ENCODE data around the gene NDOR1. TPM values are rescaled to one million over a fixed set of nuclear protein-coding genes. Genes with fewer than 3 reads are reported as not detected.

Gene NDOR1
- total and polyA plus RNA-seq, 2 donors (not counting 3 experiments of a cell fraction or from before 2014, with no cell fraction given), result 13.5 to 26.7 TPM

DNA sequence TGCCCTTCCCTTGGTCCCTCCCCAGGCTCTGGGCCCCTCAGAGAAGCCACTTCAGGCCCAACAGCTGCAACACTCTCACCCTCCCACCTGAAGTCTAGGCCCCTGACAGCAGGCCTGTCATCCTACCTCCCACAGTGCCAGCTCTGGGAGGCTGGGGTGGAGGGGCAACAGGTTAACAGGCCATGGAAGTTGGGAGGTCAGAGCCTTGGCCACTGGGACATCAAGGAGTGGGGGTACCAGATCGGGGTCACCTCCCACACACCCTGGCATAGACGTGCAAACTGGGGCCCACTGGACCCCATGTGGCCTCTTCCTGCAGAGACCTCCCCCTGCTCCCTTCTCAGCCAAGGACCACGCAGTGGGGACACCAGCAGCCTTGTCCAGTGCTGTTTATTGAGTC is 14.3 kb upstream of the NDOR1 start:
- BruUV-seq (replicated peaks), result no TSS peak
- Histone ChIP-seq H3K36me3 (ENCODE audit: control insufficient read depth in 2 of 2, extremely low read depth in 1 of 2, insufficient read depth in 2 of 2, low read length in 2 of 2) (peaks cover 0 to 16% of the 10 kb centered on the region in 2 experiments), H3K9me1 (replicated peaks; ENCODE audit: control insufficient read depth, extremely low read depth, insufficient read depth, low read length) (no peaks in the 10 kb centered on the region), H3K9ac (replicated peaks; ENCODE audit: extremely low read depth, insufficient read depth, low read length) (no peak overlapping the region), H3K4me1 (ENCODE audit: control insufficient read depth, extremely low read depth, insufficient read depth, low read length) (peaks cover 17% of the 10 kb centered on the region), H3K27me3 (ENCODE audit: control insufficient read depth in 2 of 2, insufficient read depth in 2 of 2, low read length in 2 of 2) (no peaks in the 10 kb centered on the region), H3K79me2 (ENCODE audit: control insufficient read depth, insufficient read depth, low read length) (peaks cover 31% of the 10 kb centered on the region), H2AFZ (ENCODE audit: low read depth, low read length) (no peak overlapping the region), H3K4me3 (replicated peaks in 1 of 3; ENCODE audit: insufficient read depth in 1 of 3, low read depth in 1 of 3, low read length in 3 of 3) (no peak overlapping the region), H3K4me2 (ENCODE audit: insufficient read depth, low read length) (no peak overlapping the region), H4K20me1 (replicated peaks; ENCODE audit: control insufficient read depth, extremely low read depth, insufficient read depth, low read length) (no peaks in the 10 kb centered on the region), H3K9me3 (replicated peaks; ENCODE audit: control insufficient read depth, insufficient read depth, low read length) (no peaks in the 10 kb centered on the region), H3K27ac (ENCODE audit: insufficient read depth, low read depth, low read length) (no peak overlapping the region)
- dilution Hi-C loops (cut with MboI; ENCODE audit: extremely low pct_ligation_motif_present, low sequenced_read_pairs), result no loop called here
- no peak for TF ChIP-seq EZH2 (IDR thresholded peaks at IDR 0.05; ENCODE audit: borderline replicate concordance, low read depth, low read length, severe bottlenecking)
- intact Hi-C loops (cut with micrococcal nuclease), result no loop called here
- DNase-seq (ENCODE audit: low read depth, low spot score) (no peak), FAIRE-seq (no peak)
- POLR2A ChIA-PET, result no interaction called here
- CTCF ChIA-PET, result no interaction called here

DNA sequence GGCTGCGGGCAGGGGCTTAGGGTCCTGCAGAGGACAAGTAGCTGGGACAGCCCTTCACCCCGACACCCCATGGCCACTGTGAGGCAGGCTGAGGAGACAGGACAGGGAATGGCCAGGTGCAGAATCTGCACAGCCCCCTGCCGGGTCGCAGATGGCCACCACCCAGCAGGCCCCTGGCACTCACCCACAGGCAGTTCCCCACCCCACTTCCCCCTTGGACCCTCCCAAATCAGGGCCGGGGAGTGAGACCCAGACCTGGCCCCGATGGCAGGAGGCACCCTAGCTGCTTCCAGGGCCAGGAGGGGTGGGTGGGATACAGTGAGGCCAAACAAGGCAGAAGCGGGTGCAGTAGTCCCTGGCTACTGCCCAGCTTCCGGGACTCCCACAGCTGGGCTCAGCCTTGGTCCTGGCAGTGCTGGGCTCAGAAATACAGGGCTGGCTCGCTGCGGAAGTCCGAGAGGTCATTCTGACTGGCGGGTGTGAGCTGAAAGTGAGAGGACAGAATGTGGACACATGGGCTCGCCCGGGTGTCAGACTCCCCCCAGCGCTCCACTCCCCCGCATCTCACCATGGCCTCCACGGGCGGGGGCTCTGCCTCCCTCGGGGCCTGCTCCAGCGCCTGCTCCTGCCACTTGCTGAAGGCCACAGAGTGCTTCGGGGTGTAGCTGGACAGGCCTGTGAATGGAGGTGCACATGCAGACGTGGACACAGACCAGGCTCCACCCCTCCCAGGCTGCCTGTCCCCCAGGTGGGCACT is 13.6 kb upstream of the NDOR1 start:
- H3K9me1 ChIP-seq (replicated peaks; ENCODE audit: control insufficient read depth, extremely low read depth, insufficient read depth, low read length), result no peaks in the 10 kb centered on the region
- intact Hi-C loops (cut with micrococcal nuclease) (no loop called here), dilution Hi-C loops (cut with MboI; ENCODE audit: extremely low pct_ligation_motif_present, low sequenced_read_pairs) (no loop called here)
- H3K79me2 ChIP-seq (ENCODE audit: control insufficient read depth, insufficient read depth, low read length), result peaks cover 24% of the 10 kb centered on the region
- peaks cover 17% of the 10 kb centered on the region for H3K4me1 ChIP-seq (ENCODE audit: control insufficient read depth, extremely low read depth, insufficient read depth, low read length)
- DNase-seq (ENCODE audit: low read depth, low spot score) (no peak), FAIRE-seq (no peak)
- H4K20me1 ChIP-seq (replicated peaks; ENCODE audit: control insufficient read depth, extremely low read depth, insufficient read depth, low read length), result no peaks in the 10 kb centered on the region
- no peak overlapping the region for H3K4me2 ChIP-seq (ENCODE audit: insufficient read depth, low read length)
- H2AFZ ChIP-seq (ENCODE audit: low read depth, low read length), result no peak overlapping the region
- TF ChIP-seq GATA2 (IDR thresholded peaks at IDR 0.05; ENCODE audit: insufficient read depth, insufficient read length, low read depth, low read length) (no peak), JUN (IDR thresholded peaks at IDR 0.05; ENCODE audit: borderline replicate concordance, insufficient read depth, insufficient read length, low read depth) (no peak), EZH2 (IDR thresholded peaks at IDR 0.05; ENCODE audit: borderline replicate concordance, low read depth, low read length, severe bottlenecking) (no peak)
- TF ChIP-seq, protein P1, sequence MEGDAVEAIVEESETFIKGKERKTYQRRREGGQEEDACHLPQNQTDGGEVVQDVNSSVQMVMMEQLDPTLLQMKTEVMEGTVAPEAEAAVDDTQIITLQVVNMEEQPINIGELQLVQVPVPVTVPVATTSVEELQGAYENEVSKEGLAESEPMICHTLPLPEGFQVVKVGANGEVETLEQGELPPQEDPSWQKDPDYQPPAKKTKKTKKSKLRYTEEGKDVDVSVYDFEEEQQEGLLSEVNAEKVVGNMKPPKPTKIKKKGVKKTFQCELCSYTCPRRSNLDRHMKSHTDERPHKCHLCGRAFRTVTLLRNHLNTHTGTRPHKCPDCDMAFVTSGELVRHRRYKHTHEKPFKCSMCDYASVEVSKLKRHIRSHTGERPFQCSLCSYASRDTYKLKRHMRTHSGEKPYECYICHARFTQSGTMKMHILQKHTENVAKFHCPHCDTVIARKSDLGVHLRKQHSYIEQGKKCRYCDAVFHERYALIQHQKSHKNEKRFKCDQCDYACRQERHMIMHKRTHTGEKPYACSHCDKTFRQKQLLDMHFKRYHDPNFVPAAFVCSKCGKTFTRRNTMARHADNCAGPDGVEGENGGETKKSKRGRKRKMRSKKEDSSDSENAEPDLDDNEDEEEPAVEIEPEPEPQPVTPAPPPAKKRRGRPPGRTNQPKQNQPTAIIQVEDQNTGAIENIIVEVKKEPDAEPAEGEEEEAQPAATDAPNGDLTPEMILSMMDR (IDR thresholded peaks at IDR 0.05; ENCODE audit: extremely low read depth in 1 of 2, insufficient read depth in 1 of 2, low read depth in 1 of 2, low read length in 2 of 2), result no peak
- no peak overlapping the region for H3K4me3 ChIP-seq (replicated peaks in 1 of 3; ENCODE audit: insufficient read depth in 1 of 3, low read depth in 1 of 3, low read length in 3 of 3)
- BruUV-seq (replicated peaks), result no TSS peak
- H3K9ac ChIP-seq (replicated peaks; ENCODE audit: extremely low read depth, insufficient read depth, low read length), result no peak overlapping the region
- no peaks in the 10 kb centered on the region for H3K9me3 ChIP-seq (replicated peaks; ENCODE audit: control insufficient read depth, insufficient read depth, low read length)
- no peak overlapping the region for H3K27ac ChIP-seq (ENCODE audit: insufficient read depth, low read depth, low read length)
- H3K27me3 ChIP-seq (ENCODE audit: control insufficient read depth in 2 of 2, insufficient read depth in 2 of 2, low read length in 2 of 2), result no peaks in the 10 kb centered on the region
- ChIA-PET CTCF (no interaction called here), POLR2A (no interaction called here)
- H3K36me3 ChIP-seq (ENCODE audit: control insufficient read depth in 2 of 2, extremely low read depth in 1 of 2, insufficient read depth in 2 of 2, low read length in 2 of 2), result peaks cover 0 to 14% of the 10 kb centered on the region in 2 experiments

All from endothelial cell of umbilical vein (primary cell).